Ammon's horn (tissue), 1 donor: ENCODE measurements around the gene NR2E3.
A peak's percentile ranks its signal among the peaks of the same experiment; 100 is the strongest.

Experiments used
- DNase-seq: peaks from one replicate; pipeline ENCODE4 v3.0.0-alpha.2; 2016; ENCODE audit warnings: low spot score

Gene NR2E3

DNA sequence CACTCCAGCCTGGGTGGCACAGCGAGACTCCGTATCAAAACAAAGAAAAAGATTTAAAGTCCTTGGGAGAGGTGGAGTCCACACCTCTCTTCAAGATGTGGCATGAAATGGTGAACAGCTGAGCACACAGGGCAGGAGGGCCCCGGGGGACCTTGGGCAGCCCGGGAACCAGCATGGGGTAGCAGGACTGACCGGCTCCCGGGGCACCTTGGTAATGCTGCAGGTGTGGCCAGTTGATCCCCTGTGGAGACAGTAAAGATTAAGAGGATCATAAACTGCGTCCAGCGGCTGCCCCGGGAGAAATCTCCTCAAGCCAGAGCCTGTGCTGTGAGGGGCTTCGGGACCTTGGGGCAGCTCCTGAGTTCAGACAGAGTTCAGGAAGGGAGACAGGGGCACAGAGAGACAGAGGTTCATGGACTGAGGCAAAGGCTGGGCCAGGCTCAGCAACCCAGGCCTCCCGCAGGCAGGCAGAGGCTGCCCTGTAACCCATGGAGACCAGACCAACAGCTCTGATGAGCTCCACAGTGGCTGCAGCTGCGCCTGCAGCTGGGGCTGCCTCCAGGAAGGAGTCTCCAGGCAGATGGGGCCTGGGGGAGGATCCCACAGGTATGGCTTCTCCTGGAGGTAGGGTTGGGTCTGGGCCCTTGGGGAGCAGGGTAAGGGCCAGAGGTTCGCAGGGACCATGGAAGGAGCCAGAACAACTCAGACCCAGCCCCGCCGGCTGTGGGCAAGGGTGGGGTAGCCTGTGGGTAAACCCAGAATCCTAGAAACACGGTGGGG is at the start of gene NR2E3:
TSS of gene NR2E3 (plus strand) at position 299 of the 780 bp plus-strand sequence. CDS start at position 489, 190 bp downstream.
- no peak for DNase-seq

DNA sequence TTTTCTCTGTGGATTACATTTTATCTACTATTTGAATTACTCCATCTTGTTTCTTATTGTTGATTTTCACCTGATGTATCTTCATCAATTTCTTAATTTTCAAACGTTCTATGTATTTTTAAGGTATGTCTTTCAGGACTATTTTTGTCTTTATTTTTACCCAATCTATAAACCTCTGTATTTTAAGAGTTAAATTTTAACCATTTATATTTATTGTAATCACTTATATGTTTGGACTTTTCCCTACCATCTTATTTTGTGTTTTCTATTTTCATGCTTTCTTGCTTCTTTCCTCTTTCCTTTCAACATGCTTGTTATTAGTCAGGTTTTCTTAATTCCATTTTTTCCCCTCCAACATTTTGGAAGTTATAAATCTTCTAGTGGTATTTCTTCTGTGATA is 49.5 kb upstream of the NR2E3 start:
- no peak for DNase-seq

DNA sequence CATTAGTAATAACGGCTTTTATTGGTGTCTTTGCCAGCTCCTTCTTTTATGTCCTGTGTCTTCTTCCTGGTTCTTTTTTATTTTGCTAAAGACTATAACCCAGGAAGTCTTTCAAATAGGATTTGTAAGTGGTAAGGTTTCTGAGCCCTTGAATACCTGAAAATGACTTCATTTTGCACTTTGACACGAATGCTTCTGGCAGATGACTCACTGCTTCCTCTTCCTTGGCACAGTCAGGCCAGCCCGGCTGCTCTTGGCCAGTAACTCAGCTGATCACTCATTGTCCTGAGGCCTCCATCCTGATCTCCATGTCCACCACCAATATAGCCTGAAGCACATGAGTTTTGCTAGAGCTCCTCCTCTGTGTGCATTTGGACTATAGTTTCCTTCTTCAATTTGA is 48.7 kb upstream of the NR2E3 start:
- DNase-seq, result no peak

DNA sequence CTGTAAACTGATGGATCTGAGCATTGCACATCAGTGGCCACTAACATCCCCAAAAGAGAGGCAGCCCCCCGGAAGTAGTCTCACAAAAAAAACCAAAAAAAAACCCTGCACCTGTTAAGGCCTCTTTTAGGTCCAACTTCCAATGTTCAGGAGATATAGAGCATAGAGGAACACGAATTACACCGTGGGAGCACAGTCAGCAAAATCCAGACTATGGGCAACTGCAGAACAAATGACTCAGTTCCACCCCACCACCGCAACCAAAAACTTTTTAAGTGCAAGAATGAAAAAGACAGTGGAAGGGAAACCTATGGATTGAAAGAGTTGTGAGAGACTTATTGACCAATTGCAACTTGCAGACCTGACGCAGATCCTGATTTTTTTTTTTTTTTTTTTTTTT is 42.2 kb upstream of the NR2E3 start:
- no peak for DNase-seq

DNA sequence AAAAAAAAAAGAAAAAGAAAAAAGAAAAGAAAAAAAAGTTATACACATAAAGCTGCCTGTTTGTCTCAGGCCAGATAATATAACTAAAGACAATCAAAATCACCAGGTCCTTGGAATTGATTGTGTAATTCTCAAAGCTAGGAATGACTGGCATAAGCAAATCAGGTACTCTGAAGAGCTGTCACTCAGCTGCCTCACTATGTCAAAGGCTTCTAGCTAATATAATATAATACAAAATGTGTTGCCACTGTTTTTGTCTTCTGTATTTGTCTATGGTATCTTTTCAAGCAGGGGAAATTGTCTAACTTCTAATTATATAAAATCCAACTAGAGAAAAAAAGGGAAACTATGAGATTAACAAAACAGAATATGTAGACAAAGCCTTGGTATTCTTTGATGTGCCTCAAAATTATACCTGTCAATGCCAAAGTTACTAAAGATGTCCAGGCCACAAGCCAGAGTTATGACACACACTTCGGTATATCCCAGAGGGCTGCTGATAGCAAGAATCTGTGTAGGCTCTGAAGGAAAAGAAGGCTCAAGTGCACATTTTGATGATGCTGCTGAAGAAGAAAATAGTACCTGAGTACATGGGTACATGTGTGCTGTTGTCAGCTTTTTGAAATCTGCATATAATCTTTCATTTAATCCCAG is 37.0 kb upstream of the NR2E3 start:
- DNase-seq, result no peak

DNA sequence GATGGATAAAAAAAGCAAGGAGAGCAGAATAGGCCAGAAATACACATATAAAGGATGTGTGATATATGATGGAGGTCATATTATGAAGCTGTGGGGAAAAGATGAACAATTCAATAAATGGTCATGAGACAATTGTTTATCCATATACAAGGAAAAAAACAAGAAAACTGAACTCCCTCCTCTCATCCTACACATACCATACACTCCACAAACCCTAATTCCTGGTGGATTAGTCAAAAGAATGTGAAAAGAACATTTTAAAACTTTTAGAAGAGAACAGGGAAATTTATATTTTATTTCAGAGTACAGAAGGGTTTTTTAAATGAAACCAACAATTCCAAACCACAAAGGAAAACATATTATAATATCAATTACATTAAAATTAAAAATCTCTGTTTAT is 34.5 kb upstream of the NR2E3 start:
- DNase-seq, result no peak

DNA sequence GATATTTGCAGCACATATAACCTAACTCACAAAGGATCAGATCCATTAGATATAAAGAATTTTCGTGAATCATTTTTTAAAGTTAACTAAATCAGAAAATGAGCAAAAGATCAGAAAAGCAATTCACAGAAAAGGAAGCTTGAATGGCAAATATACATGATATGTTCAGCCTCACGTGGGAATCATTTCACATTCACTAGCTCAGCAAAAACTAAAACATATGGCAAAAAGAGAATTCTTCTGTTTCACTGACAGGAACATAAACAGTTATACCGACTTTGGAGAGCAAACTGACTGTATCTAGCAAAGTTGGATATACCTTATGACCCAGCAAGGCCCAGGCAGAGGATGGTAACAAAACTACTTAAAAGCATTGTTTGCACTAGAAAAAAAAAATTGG is 34.0 kb upstream of the NR2E3 start:
- no peak for DNase-seq

DNA sequence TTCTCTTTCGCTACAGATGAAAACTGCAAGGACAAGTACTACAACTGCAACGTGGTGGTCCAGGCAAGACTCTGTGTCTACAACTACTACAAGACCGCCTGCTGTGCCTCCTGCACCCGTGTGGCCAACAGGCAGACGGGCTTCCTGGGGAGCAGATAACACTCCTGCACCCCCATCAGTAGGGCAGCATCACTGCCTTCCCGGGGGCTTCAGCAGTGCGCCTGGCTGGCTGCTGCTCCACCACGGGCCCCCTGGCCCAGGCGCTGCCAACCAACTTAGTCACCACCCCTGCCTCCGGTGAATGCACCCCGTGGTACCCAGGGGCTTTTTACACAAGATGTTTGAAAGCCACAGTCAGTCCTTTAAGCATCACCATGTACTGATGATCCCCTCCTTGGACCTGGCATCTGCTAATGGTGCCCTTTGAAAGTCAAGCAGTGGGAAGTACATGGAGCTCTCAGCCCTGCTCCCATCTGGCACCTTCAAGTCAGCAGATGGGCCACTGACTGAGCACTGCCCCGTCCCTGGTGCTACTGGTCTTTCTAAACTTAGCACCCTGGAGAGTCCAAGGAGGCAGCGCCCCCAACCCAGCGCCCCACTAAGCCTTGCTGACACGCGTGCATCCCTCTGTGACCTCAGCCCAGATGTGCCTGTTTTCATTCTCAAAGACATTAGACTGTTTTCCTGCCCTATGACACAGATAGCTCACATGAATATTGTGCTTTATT is 33.0 kb upstream of the NR2E3 start:
- DNase-seq, result no peak

DNA sequence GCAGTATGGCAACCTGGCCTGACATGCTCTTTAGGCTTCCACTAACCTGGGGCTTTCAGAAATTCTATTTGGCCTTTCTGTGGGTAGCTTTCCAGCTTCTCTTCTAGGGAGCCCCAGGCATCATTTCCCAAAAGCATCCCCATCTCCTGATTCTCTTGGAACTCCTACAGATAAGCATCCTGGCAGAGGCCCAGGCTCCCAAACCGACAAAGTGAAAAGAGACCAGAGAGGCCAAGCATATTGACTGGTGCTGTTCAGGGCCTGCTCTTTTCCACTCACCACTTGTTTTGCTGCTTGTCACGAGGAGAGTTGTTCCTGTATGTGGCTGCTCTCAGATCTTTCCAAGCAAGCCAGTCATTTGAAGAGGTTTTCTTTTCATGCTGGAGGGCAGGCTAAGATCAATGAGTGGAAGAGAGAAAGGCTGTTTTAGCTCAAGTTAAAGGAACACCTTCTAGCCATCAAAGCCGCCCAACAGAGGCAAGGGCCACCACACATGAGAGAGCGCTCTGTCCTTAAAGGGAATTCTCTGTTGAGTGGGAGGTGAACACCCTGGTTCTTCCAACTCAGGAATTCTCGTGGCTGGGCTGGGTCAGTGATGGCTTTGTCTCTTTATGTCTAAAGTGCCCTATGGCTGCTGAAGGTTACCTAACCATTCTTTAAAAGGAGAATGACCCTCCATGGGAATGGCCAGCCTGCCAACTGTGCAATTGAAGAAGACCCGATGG is 31.1 kb upstream of the NR2E3 start:
- no peak for DNase-seq

DNA sequence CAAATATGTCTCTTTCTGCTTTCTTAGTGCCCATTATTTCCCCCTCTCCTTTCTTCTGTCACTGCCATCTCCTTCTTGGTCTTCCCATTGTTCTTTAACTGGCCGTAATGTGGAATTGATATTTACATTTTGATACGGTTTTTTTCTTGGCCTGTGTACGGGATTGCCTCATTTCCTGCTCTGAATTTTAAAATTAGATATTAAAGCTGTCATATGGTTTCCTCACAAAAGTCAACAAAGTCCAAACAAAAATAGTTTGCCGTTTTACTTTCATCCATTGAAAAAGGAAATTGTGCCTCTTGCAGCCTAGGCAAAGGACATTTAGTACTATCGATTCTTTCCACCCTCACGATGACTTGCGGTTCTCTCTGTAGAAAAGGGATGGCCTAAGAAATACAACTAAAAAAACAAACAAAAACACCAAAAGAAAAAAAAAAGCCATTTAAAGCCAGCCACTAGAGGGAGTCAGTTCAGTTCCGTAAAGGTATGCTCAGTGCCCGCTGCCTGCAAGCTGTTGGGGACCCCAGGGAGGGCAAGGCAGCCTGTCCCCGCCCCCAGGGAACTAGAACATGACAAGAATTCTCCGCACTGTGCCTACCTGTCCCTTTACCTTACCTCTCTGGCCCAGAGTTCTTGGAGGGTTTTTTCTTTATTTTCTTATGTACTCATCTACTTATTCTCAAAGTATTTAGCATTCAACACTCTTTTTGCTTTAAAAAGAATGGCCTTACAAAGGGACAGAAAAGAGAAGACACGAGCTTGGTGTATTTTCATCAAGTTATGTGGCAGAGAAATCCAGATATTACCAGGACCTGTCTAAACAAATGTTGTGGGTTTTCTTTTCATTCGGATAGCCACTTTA is 30.0 kb upstream of the NR2E3 start:
- peak; percentile 62 for DNase-seq

DNA sequence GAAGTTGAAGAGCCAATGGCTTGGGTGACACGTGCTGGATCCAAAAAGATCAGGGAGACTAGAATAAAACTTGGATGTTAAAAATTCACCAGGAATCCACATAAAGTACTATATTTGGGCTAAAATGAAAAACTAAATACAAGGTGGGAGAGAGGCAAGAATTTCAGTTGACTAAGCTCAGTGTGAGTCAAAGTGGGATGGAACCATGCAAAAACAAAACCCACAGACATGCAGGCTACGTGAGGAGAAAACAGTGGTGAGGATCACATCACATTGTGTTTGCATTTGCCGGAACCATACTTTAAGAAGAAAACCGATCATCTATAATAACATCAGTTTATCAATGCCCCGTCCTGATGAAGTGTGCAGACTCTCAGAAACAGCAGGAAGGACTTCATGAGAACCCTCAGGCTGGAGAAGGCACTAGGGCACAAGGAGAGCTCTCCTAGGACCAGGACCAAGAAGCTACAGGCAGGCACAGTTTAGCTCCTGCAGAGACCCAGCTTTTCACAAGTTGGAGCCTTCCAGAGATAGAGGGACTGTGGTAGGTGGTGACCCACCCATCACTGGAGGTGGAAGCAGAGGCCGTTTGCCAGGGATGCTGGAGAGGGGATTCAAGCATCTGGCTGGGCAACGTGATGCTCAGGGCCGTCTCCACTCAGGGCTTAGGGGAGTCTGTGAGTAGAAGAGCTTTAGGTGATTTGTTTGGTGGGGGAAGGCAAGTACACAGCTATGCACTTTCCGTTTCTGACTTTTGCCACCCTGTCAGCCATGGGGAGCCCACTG is 29.0 kb upstream of the NR2E3 start:
- DNase-seq, result no peak

DNA sequence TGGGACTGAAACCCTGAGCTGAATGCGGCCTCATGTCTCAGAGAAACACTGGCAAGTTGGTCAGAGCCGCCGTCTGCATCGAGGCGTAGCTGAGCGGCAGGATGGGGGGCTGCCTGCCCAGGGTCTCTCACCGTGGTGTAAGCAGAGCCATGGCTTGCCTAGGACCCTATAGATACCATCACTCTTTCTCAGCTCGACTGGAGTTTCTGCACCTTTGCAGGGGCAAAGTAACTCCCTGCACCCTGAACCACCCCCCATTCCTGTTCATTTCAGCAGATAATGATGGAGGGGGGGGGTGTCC is 28.4 kb upstream of the NR2E3 start:
- DNase-seq, result no peak

DNA sequence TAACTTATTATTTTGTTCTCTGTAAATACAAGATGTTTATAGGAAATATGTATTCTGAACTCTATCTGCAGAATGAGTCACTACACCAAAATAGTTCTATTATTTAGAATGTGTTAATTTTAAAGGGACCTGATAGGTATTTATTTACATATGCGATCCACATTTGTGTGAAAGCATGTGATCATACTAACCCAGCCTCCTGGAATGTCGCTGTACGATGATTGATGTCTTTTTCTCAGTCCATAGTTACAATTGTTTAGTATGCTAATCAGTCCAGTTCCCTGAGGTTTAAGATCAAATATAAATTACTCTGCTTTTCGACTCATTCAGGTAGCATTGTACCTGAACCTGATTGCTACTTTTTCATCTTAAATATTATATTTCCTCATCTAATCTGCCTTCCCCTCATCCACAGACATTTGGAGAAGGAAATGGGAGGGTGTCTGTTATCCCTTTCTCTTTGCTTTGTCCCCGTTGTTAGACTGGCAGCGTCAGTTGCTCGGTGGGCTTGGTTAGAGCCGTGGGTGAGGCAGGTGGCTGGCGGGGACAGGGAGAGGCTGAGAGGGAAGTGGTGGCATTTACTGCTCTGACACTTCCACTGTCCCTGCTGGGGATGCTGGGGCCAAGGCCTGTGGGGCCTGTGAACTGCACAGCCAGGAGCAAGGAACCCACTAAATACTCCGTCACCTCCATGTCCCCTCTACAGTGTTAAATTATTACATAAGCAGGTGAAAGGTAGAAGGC is 27.8 kb upstream of the NR2E3 start:
- no peak for DNase-seq

DNA sequence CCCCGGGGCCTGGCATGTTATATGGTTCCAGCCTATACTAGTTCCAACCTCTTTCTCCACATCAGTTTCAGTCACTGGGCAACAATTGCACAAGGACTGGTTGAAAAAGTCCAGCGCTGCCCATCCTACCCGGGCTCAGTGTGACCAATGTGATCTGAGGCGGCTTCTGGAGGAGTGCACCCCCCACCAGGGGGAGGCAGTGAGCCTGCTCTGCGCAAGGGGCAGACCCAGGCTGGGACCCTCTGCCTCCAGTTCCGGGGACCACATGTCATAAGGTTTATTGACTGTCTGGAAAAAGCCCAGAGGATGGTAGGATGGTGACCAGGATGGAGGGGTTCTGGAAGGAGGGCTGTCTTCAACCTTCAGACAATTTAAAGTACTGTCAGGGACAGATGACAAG is 25.6 kb upstream of the NR2E3 start:
- no peak for DNase-seq

DNA sequence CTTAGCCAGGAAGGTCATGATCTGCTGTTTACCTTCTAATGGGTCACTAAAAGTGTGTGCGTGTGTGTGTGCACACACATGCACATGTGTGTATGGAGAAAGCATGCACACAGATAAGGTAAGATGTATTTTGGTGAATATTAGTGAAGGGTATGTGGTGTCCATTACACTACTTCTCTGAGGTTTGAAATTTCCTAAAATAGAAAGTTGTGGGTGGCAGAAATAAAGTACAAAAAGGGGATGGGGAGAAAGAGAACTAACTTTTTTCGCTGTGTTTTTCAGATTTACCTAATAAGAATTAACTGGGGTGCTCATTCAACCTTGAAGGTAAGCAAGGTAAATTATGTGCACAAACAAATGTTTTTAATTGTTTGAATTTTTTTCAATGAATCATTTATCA is 24.4 kb upstream of the NR2E3 start:
- no peak for DNase-seq

DNA sequence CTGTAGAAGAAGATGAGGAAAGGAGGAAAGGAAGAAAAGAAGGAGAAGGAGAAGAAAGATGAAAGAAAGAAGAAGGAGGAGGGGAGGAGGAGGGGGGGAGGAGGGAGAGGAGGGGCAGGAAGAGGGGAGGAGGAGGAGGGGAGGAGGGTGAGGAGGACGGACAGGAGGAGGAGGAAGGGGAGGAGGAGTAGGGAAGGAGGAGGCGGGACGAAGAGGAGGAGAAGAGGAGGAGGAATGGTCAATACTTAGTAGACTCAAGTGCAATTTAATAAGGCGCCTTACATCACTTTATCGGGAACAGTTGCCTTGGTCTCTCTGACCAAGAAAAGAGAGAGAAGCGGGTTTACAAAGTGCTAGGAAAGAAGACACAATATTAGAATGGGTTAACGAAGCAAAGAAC is 23.7 kb upstream of the NR2E3 start:
- no peak for DNase-seq

DNA sequence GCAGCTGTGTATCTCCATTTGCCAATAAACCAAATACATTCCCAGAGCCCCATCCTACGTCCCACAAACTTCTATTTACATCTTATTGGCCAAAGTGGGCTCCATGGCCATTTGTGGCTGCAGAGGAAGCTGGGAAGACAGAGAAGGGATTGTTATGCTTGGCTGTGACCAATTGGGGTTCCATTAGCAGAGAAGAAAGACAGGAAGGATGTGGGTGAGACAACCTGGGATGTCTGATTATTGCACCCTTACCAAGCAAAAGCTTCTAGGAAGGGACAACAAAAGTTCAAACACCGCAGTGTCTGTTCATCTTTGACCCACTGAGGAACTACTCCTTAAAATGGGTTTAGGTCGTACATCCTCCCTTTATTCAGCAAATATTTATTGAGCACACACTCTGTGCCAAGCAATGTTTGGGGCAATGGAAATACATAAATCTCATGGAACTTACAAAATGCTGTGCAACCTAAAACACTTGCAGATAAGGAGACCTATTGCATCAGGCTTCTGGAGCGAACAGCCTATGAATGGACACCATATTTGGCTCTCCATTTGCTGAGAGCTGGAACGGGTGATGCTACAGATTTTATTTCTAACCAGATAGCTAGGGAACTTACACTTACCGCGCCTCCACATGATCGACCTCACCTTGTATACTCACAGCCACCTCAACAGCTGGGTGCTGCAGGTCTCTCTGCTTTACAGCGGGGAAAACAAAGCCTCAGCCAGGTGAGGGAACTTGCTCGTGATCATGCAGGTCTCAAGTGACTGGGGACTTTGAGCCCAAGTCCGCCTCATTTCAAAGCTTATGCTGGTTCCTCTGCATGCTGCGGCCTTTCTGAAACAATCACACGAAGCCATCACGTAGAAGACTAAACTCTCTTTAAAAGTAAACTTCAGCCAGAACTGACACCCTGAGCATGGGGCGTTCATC is 21.4 kb upstream of the NR2E3 start:
- DNase-seq, result no peak

DNA sequence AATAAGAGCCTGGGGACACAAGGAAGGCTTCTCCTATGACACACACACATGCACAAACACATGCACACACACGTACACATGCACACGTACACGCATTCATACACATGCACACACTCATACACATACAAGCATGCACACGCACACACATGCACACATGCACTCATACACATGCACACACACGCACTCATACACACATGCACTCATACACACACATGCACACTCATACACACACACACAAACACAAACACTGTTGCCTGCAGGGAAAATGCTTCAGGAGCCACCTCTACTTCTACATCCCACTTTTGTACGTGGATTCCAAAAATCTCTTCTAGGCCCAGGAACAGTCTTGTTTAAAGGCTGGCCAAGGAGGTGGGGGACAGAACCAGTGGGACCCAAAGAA is 20.7 kb upstream of the NR2E3 start:
- DNase-seq, result no peak

DNA sequence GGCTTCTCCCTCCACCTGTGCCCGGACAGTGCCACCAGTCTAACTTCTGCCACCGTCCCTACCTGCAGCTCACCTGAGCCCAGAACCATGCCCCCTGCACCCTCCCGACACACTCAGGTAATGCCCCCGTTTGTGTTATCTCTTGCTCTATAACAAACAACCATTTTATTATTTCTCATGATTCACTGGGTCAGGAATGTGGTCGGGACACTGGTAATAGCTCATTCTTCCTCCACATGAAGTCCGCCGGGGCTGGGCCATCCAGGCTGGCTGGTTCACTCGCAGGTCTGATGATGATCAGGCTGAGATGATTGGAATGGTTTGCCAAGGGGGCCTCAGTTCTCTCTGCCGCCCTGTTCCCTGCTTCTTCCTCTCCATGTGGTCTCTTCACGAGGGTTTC is 20.3 kb upstream of the NR2E3 start:
- no peak for DNase-seq
